Measurements from ENCODE around the gene DPP7.
"Not testable (repeated sequence)": the region's sequence is repeated elsewhere in the genome, so short reads cannot be mapped to it uniquely, and the experiment has no call there.

DPP7 gene

DNA sequence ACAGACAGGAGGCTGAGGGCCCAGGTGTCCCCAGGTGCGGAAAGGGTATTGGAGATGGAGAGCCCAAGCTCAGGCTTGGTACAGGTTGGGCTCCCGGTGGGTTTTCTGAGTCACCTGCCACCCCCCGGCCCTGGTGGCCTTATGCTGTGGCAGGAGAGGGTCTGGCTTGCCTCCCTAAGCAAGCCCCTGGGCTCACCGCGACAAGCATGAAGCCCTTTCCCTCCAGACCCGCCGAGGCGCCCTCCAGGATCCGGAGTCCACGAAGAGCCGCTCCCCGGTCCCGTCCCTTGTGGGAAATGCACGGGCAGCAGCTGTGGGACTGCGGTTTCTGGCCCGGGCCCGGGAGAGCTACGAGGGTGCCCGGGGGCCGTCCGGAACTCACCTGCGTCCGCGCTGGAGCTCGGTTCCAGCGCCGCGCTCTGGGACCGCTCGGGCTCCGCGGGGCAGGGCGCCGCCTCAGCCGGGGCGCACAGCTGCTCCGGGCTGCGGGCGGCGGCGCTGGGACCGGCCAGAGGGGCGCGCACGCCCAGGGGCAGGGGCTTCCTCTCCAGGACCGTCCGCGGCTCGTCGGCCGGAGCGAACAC lies 44.9 kb downstream of the DPP7 start:
- no peak for DNase-seq

DNA sequence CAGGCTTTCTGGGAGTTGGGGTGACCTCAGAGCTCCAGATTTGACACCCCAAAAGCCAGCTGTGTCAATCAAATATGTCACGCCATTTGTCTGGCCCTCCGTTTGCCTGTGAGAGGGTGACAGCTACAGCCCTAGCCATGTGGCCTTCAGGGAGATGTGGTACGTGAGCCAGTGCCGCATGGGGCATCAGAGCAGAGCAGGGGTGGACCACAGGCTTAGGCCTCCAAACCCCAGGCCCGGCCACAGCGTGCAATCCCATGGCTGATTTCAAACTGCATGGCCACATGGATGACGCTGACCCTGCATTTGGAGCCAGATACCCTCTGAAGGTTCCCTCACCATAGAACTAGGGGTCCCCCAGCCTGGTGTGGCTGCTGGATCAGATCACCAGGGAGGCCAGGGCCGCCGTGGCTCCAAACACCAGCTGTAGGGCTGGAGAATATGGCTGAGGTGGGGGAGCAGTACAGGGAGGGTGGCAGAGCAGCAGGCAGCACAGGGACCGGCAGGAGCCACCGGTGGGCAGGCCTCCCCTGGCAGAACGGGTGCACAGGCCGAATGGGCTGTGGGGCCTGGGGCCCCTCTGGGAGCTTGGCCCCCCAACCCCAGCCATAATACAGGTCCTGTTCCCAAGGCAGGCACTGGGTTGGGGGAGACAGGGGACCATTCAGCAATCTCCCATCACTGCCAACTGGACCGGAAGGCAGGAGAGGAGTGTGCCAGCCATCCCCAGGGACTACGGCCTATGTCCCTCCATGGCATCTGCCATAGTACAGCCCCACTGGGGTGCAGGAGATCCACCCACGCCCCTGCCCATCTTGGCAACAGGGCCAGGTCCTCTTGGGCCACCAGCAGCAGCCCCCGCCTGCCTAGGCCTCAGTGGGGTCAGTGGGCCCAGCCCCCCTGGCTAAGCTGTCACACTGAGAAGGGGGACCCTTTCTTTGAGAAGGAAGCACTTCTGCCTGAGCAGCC lies 45.7 kb downstream of the DPP7 start:
- no peak for DNase-seq

- peak; percentile 92 to 93 for DNase-seq
These were observed 46.5 kb downstream of the DPP7 start for GRCh38 chr9:137067860-137068538.

GRCh38 chr9:137066096-137066861 lies 48.3 kb downstream of the DPP7 start:
- no peak for DNase-seq

DNA sequence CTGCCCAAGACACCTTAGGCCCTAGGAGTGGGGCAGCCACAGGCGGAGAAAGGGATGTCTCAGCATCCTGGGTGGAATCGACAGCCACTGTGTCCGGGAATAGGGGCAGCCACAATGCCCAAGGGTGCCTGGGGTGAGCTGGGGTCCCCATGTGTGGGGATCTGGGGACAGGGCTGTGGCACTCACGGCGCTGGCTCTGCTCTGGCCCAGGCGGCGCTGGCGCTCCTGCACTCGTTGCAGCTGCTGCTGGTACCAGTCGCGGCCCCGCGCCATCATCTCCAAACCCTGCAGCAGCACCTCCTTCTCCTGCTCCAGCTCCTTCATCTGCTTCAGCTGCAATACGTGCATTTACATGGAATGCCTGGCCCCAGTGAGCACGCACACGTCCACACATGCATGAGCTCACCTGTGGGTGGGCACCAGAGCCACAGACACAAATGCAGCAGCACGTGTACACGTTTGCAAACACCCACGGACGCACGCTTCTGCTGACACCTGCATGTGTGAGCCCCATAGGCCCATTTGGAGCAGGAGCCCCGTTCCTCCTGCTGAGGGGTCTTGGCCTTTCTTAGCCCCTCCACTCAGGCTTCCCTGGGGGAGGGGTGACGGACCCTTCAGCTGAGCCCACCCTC lies 49.1 kb downstream of the DPP7 start:
- DNase-seq, result no peak

DNA sequence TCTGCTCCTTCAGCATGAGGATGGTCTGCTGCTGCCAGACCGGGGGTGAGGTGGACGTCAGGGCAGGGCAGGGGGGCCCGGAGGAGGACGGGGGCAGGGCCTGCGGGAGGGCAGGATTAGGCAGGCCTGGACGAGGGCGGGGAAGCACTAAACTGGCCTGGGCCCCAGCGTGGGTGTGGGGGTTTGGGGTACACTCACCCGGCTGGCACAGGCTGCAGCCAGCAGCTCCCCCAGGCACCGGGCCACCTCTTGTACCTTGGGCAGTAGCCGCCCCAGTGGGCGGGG lies 49.7 kb downstream of the DPP7 start:
- DNase-seq, result no peak

DNA sequence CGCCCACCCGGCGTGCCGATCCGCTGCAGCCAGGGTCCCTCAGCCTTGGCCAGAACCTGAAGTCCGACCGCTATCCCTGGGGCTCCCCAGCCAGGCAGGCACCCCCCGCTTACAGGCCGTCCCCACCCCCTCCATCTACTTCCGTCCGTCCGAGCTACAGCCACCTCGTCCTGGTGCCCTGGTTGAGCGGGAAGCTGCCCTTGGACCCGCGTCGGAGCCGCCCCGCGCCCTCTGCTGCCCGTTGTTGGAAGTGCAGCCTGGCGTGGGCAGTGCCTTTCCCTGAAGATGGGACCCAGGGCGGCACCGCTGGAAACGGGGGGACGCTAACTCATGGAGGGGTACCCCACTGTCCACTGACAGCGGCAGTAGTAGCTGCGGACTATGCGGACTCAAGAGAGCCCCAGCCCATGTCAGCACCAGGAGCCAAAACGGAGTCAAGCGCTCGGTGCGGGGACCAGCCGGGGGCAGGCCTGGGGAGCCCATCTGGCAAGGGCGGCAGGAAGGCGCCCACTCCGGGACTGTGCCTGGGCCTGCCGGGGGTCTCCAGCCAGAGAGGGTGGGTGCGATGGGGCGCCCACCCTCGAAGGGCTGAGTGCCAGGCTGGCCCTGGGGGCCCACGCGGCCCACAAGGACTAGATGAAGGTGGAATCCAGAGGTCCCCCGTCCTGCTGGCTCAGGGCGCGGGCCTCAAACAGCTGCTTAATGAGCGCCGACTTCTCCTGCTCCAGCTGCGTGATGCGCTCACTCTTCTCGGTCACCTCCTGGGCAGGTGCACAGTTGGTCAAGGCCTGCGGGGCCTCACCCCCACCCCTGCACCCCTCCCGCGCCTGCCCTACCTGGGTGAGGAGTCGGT lies 50.3 kb downstream of the DPP7 start:
- peak; percentile 81 to 83 for DNase-seq

- no peak for DNase-seq
These were observed 51.1 kb downstream of the DPP7 start for GRCh38 chr9:137063311-137064026.

DNA sequence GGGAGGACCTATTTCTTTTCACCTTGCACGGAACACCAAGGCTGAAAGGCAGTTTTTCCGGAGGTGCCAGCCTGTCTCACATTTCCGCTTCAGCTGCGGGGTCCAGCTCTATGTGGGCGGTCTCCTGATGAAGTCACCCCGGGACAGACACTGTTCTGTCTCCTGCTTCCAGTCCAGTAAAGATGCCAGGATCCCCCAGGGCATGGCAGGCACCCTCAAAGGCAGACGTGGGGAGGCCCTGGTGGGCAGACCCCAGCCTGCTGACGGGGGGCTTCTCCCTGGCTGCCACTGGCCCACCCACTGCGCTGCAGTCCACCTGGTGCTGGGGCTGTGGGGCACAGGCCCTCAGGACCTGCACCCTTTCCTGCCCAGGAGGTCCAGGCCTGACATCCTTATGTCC lies 51.7 kb downstream of the DPP7 start:
- not testable (repeated sequence) for DNase-seq

GRCh38 chr9:137062384-137062783 lies 52.1 kb downstream of the DPP7 start:
- no peak for DNase-seq
